Stomach (tissue), 4 donors: ENCODE data around the gene SEMA4D.

ENCODE experiments used
- EP300 ChIP-seq: sonication (generic); formaldehyde crosslinking; IDR thresholded peaks from one replicate; pipeline ENCODE4 v1.6.1; 2017; ENCODE audit warnings: antibody characterized with exemption
- POLR2A ChIP-seq, 4 donors: fragments of 450-650 bp; IDR thresholded peaks; one replicate each; pipeline ENCODE4 v1.6.1; 2016; ENCODE audit warnings: antibody characterized with exemption in 4 of 4, control low read depth in 2 of 4, mild to moderate bottlenecking in 1 of 4, moderate library complexity in 1 of 4
- POLR2AphosphoS5 ChIP-seq, 3 donors: sonication (generic); formaldehyde crosslinking; IDR thresholded peaks; one replicate each; pipeline ENCODE4 v1.6.1; 2016; ENCODE audit warnings: antibody characterized with exemption in 3 of 3
- TF ChIP-seq, protein P1 (sequence below), 7 experiments: fragments of 450-650 bp in 4 of 7; fragments of 200-600 bp in 3 of 7; sonication (generic) in 3 of 7; IDR thresholded peaks; one replicate each; pipeline ENCODE4 v1.5.1; 2016 to 2019; ENCODE audit warnings: antibody characterized with exemption in 7 of 7, control low read depth in 2 of 7, mild to moderate bottlenecking in 1 of 7

DNA sequence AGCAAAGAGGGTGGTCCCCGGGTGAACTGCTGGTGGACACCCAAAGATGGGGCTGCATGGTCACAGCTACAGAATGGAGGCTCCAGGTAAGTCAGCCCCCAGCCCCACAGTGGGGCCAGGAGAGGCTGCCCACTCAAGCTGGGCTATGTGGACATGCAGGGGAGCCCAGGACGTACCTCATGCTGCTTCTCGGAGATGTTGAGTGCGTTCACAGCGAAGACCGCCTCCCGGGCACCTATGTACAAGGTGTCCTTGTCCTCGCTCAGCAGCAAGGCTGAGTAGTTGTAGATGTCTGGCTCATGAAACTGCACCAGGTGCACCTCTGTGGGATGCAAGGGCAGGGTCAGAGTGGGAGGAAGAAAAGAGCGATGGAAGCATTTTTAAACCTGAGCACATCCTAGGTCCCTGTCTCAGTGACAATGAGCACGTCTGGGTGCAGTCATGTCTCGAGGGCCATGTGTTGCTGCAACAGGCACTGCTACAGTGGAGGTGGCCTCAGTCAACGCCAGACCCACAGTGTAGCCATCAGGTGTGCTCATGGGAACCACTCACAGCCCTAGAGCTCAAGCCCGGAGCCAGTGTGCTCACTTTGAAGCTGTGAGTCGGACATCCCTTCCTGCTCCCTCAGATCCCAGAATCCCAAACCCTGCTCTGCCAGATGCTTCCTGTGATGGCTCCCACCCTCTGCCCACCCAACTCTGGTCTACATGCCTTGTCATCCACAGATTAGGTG lies 95.1 kb downstream of the SEMA4D start:
- TF ChIP-seq, protein P1, sequence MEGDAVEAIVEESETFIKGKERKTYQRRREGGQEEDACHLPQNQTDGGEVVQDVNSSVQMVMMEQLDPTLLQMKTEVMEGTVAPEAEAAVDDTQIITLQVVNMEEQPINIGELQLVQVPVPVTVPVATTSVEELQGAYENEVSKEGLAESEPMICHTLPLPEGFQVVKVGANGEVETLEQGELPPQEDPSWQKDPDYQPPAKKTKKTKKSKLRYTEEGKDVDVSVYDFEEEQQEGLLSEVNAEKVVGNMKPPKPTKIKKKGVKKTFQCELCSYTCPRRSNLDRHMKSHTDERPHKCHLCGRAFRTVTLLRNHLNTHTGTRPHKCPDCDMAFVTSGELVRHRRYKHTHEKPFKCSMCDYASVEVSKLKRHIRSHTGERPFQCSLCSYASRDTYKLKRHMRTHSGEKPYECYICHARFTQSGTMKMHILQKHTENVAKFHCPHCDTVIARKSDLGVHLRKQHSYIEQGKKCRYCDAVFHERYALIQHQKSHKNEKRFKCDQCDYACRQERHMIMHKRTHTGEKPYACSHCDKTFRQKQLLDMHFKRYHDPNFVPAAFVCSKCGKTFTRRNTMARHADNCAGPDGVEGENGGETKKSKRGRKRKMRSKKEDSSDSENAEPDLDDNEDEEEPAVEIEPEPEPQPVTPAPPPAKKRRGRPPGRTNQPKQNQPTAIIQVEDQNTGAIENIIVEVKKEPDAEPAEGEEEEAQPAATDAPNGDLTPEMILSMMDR (IDR thresholded peaks at IDR 0.05): no peak
- TF ChIP-seq POLR2A (IDR thresholded peaks at IDR 0.05) (no peak), EP300 (no peak), POLR2AphosphoS5 (IDR thresholded peaks at IDR 0.05) (no peak)
